HepG2 (cell line): Measurements from ENCODE around the gene ANKRD36B. TPM values are rescaled to one million over a fixed set of nuclear protein-coding genes. Genes with fewer than 3 reads are reported as not detected.

Experiments
- ARID4A ChIP-seq: sonication (generic); formaldehyde crosslinking; IDR thresholded peaks from 2 replicates; pipeline ENCODE4 v1.5.0; 2020; ENCODE audit warnings: mild to moderate bottlenecking, missing genetic modification reagents, borderline replicate concordance
- FOXK1 ChIP-seq: sonication (generic); formaldehyde crosslinking; IDR thresholded peaks from 2 replicates; pipeline ENCODE4 v1.4.0; 2020; ENCODE audit warnings: low read depth, missing genetic modification reagents, borderline replicate concordance
- KMT2B ChIP-seq: IDR thresholded peaks from 2 replicates; pipeline ENCODE4 v1.6.1; 2016; ENCODE audit warnings: missing genetic modification reagents, missing compliant biosample characterization
- NR0B2 ChIP-seq: sonication (generic); formaldehyde crosslinking; IDR thresholded peaks from 2 replicates; pipeline ENCODE4 v1.4.0; 2020; ENCODE audit warnings: mild to moderate bottlenecking, missing genetic modification reagents
- PATZ1 ChIP-seq: sonication (generic); formaldehyde crosslinking; IDR thresholded peaks from 2 replicates; pipeline ENCODE4 v1.4.0; 2020; ENCODE audit warnings: missing genetic modification reagents
- PPARG ChIP-seq: conservative IDR thresholded peaks from 2 replicates; pipeline ENCODE4 v1.6.1; 2016; ENCODE audit warnings: missing biosample characterization, missing genetic modification reagents
- RXRB ChIP-seq: IDR thresholded peaks from 2 replicates; pipeline ENCODE4 v1.6.1; 2016; ENCODE audit warnings: borderline replicate concordance, missing genetic modification reagents, missing compliant biosample characterization
- ZC3H13 ChIP-seq: sonication (generic); formaldehyde crosslinking; IDR thresholded peaks from 2 replicates; pipeline ENCODE4 v1.8.1; 2023; ENCODE audit warnings: mild to moderate bottlenecking, missing genetic modification reagents, moderate library complexity
- ZFX ChIP-seq: sonication (generic); formaldehyde crosslinking; IDR thresholded peaks from 2 replicates; pipeline ENCODE4 v1.4.0; 2020; ENCODE audit warnings: mild to moderate bottlenecking, low read depth, missing genetic modification reagents, moderate library complexity
- ZNF205 ChIP-seq: IDR thresholded peaks from 2 replicates; pipeline ENCODE4 v1.6.1; 2018; ENCODE audit warnings: missing biosample characterization, missing genetic modification reagents
- ZNF687 ChIP-seq: sonication (generic); formaldehyde crosslinking; IDR thresholded peaks from 2 replicates; pipeline ENCODE4 v1.5.1; 2020; ENCODE audit warnings: mild to moderate bottlenecking, missing genetic modification reagents, moderate library complexity
- ZNF772 ChIP-seq: sonication (generic); formaldehyde crosslinking; IDR thresholded peaks from 2 replicates; pipeline ENCODE4 v1.5.0; 2020; ENCODE audit warnings: mild to moderate bottlenecking, missing genetic modification reagents
- ZSCAN25 ChIP-seq: sonication (generic); formaldehyde crosslinking; IDR thresholded peaks from 2 replicates; pipeline ENCODE4 v1.8.0; 2022; ENCODE audit warnings: mild to moderate bottlenecking, missing genetic modification reagents
- polyA plus RNA-seq, 8 experiments: library from polyadenylated mRNA; depleted of rRNA in 3 of 8; stranded (reverse) in 7 of 8; unstranded in 1 of 8; fragments of >200 nt; fragmentation: Illumina TruSeq in 4 of 8; extraction: Trizol in 4 of 8; gene quantifications; 2 replicates each; pipeline versions ENCODE4 v1.2.1 to v1.2.3, GENCODE V29; 2011 to 2016; ENCODE audit warnings: low read depth in 4 of 8, missing spikeins in 1 of 8, mixed read lengths in 1 of 8; ENCODE audit not compliant: insufficient read depth in 1 of 8
- total RNA-seq, 5 experiments: library from RNA; depleted of rRNA; stranded (reverse); fragments of >200 nt; fragmentation: Illumina TruSeq; extraction: Trizol; gene quantifications; 2 replicates each; pipeline ENCODE4 v1.2.3, GENCODE V29; 2016; ENCODE audit warnings: low read depth in 1 of 5
- TF ChIP-seq, protein P1 (sequence below): sonication (generic); formaldehyde crosslinking; IDR thresholded peaks from 2 replicates; pipeline ENCODE4 v1.9.0; 2022; ENCODE audit warnings: missing genetic modification reagents, mild to moderate bottlenecking, borderline replicate concordance

Gene ANKRD36B
- total and polyA plus RNA-seq, 2 of the 13 experiments (the other 11 are each of a cell fraction or from before 2014, with no cell fraction given): 7.3 to 34.8 TPM

- TF ChIP-seq ARID4A (CRISPR knock-in tag) (peak; percentile 6; the same call in 1 of the 2 replicates), ZSCAN25 (CRISPR knock-in tag) (peak; percentile 71), NR0B2 (CRISPR knock-in tag) (peak; percentile 64), FOXK1 (CRISPR knock-in tag) (peak; percentile 82), PPARG (0 out of 2 replicates have a peak, but pooled peaks have one; percentile 13), ZFX (peak; percentile 83), PATZ1 (CRISPR knock-in tag) (peak; percentile 1; the same call in 1 of the 2 replicates), ZNF772 (CRISPR knock-in tag) (peak; percentile 15; the same call in 1 of the 2 replicates), KMT2B (CRISPR knock-in tag) (0 out of 2 replicates have a peak, but pooled peaks have one; percentile 26), ZNF687 (CRISPR knock-in tag) (peak; percentile 77), ZNF205 (CRISPR knock-in tag) (peak; percentile 69; the same call in 1 of the 2 replicates), RXRB (0 out of 2 replicates have a peak, but pooled peaks have one; percentile 26), ZC3H13 (CRISPR knock-in tag) (peak; percentile 8; the same call in 1 of the 2 replicates)
- TF ChIP-seq, protein P1, sequence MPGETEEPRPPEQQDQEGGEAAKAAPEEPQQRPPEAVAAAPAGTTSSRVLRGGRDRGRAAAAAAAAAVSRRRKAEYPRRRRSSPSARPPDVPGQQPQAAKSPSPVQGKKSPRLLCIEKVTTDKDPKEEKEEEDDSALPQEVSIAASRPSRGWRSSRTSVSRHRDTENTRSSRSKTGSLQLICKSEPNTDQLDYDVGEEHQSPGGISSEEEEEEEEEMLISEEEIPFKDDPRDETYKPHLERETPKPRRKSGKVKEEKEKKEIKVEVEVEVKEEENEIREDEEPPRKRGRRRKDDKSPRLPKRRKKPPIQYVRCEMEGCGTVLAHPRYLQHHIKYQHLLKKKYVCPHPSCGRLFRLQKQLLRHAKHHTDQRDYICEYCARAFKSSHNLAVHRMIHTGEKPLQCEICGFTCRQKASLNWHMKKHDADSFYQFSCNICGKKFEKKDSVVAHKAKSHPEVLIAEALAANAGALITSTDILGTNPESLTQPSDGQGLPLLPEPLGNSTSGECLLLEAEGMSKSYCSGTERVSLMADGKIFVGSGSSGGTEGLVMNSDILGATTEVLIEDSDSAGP: peak; percentile 36; the same call in 1 of the 2 replicates
Measured at GRCh38 chr2:97590515-97591394, 1.1 kb upstream of the ANKRD36B start (continued).
